PFSK-1 (cell line): Measurements from ENCODE around the gene ETFA.

Source experiments
- FOXP2 ChIP-seq: optimal IDR thresholded peaks from 2 replicates; pipeline ENCODE3; 2011; ENCODE audit warnings: borderline replicate concordance, control low read depth, inconsistent platforms; ENCODE audit not compliant: insufficient read depth; ENCODE audit errors: extremely low read length, extremely low read depth
- POLR2AphosphoS5 ChIP-seq: IDR thresholded peaks from 2 replicates; pipeline ENCODE4 v1.6.1; 2012; ENCODE audit warnings: low read depth, mild to moderate bottlenecking, control low read depth, low read length, moderate library complexity
- REST ChIP-seq, 2 experiments: IDR thresholded peaks; 2 replicates each; pipeline versions ENCODE4 v1.6.1 to v1.8.0; 2011 to 2012; ENCODE audit warnings: low read depth in 2 of 2, low read length in 2 of 2, control low read depth in 1 of 2, inconsistent platforms in 1 of 2, mild to moderate bottlenecking in 1 of 2, moderate library complexity in 1 of 2; ENCODE audit not compliant: insufficient read depth in 1 of 2
- SIN3A ChIP-seq: IDR thresholded peaks from 2 replicates; pipeline ENCODE4 v1.6.1; 2012; ENCODE audit warnings: mild to moderate bottlenecking, low read length, moderate library complexity, borderline replicate concordance; ENCODE audit not compliant: insufficient read depth
- TAF1 ChIP-seq: IDR thresholded peaks from 2 replicates; pipeline ENCODE4 v1.6.1; 2012; ENCODE audit warnings: low read length, control low read depth, borderline replicate concordance; ENCODE audit not compliant: insufficient read depth

The ETFA gene

DNA sequence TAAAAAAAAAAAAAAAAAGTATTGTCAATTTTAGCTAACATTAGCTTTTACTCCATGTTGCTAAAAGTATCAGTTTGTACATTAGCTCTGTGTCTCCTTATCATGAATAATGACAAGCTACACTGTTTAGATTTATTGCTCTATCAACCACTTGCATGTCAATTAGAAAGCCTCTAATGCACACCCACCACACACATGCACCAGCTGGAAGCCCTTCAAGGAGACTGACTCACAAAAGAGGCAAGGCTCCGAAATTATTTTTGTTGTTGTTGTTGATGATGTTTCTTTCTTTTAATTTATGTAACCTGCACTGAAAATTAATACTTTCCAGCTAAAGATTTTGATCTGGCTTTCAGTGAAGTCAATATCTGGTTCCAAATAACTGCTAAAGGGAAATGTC, 71.5 kb downstream of the ETFA start:
- TF ChIP-seq FOXP2 (no peak), POLR2AphosphoS5 (no peak), REST (IDR thresholded peaks at IDR 0.05; ENCODE audit: insufficient read depth in 1 of 2, low read depth in 2 of 2, low read length in 2 of 2) (no peak), TAF1 (no peak), SIN3A (no peak)

- TF ChIP-seq POLR2AphosphoS5 = no peak
- TF ChIP-seq SIN3A = no peak
- no peak for TF ChIP-seq TAF1
- no peak for TF ChIP-seq FOXP2
- no peak for TF ChIP-seq REST (IDR thresholded peaks at IDR 0.05; ENCODE audit: insufficient read depth in 1 of 2, low read depth in 2 of 2, low read length in 2 of 2)
These were observed 74.9 kb downstream of the ETFA start for GRCh38 chr15:76236350-76236749.

DNA sequence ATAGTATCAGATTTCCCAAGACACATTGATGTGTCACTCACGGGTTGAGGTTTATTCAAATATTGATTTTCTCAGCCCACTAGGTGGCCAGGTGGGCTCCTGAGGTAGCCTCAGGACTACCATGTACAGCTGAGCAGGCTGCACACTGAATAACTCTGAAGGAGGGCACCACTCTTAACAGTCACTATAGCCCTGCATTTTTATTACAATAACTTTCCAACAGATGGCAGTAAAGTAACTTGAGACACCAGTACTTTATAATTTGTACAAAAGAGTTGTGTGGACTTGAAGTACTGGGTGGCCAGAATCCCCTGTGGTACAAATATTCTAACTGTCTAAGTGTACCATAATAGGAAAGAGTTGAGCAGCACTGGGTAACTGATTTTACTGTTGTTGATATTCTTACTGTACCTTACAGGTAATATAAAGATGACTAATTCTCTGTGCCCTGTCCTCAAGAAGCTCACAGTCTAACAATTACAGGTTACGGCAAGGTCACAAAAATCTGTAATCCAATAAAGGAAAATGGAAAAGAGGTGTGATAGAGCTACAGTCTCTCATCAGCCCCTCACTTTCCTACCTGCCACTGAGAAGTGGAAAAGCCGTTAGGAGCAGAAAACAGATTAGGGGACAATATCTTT, 76.0 kb downstream of the ETFA start:
- no peak for TF ChIP-seq FOXP2
- no peak for TF ChIP-seq POLR2AphosphoS5
- TF ChIP-seq TAF1 = no peak
- no peak for TF ChIP-seq SIN3A
- no peak for TF ChIP-seq REST (IDR thresholded peaks at IDR 0.05; ENCODE audit: insufficient read depth in 1 of 2, low read depth in 2 of 2, low read length in 2 of 2)

DNA sequence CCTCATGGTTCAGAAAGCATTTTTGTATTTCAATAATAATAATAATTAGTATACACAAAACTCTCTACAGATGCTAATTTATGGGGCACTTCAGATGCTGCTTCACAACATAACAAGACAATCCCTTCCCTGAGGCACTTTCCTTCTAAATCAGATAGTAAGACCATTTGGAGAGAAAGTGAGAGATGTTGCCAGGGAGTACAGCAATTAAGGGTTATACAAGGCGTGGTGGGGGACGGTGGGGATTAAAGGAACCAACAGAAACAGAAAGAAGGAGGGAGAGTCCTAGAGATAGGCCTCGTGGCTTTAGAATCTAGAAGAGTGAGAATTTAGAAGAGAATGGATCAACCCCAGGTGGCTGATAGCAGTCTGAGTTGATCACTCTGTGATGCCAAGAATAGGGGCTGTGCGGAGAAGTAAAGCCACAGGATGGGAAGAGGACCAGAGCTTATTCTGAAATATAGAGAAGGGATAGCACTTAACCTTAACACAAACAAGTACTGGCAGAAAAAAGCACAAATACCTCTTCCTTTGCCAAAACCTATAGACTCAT, 76.9 kb downstream of the ETFA start:
- TF ChIP-seq TAF1 = no peak
- TF ChIP-seq FOXP2 = no peak
- no peak for TF ChIP-seq SIN3A
- no peak for TF ChIP-seq POLR2AphosphoS5
- TF ChIP-seq REST (IDR thresholded peaks at IDR 0.05; ENCODE audit: insufficient read depth in 1 of 2, low read depth in 2 of 2, low read length in 2 of 2) = no peak

- TF ChIP-seq TAF1 = no peak
- TF ChIP-seq REST (IDR thresholded peaks at IDR 0.05; ENCODE audit: insufficient read depth in 1 of 2, low read depth in 2 of 2, low read length in 2 of 2) = no peak
- no peak for TF ChIP-seq SIN3A
- TF ChIP-seq FOXP2 = no peak
These were observed 77.3 kb downstream of the ETFA start for GRCh38 chr15:76233921-76234320.
